K562 (cell line): ENCODE results near the gene FMNL3. TPM values are rescaled to one million over a fixed set of nuclear protein-coding genes. Genes with fewer than 3 reads are reported as not detected.

ENCODE experiments used
- ATAC-seq: fragments of 200-7000 bp; cut with Tn5 transposase; 3 replicates; pipeline ENCODE4 v1.9.1; 2020; ENCODE audit warnings: moderate library complexity
- BruUV-seq: library from RNA; stranded (reverse); fragments of 400-500 nt; replicated peaks from 2 replicates; lab custom pipeline; 2021; lab: Mats Ljungman, UMichigan
- CTCF ChIA-PET: fragments of 300-600 bp; formaldehyde crosslinking; extraction: SDS; loops from one replicate; lab custom pipeline; 2021; ENCODE audit warnings: low intra/inter-chr PET ratio; lab: Yijun Ruan, JAX
- POLR2A ChIA-PET: fragments of 300-600, 350-650 bp; sonication (Branson Sonifier 250); formaldehyde crosslinking; extraction: SDS; loops from one replicate; lab custom pipeline; 2021; ENCODE audit warnings: antibody characterized with exemption, inconsistent platforms; lab: Yijun Ruan, JAX
- DNase-seq, 4 experiments: peaks; one replicate each; pipeline versions ENCODE4 v3.0.0 to v3.0.0-alpha.2; 2011 to 2018; ENCODE audit warnings: low spot score in 3 of 4, mixed read lengths in 3 of 4; ENCODE audit errors: extremely low read depth in 1 of 4
- FAIRE-seq: peaks from 2 replicates; lab custom pipeline; 2011; peaks lifted over from hg19 to GRCh38; lab: Jason Lieb, UNC
- H2AFZ ChIP-seq: 2 replicates; pipeline ENCODE4 v1.6.0; 2011; ENCODE audit warnings: low read depth, low read length, control low read depth, inconsistent platforms
- H3K27ac ChIP-seq: fragments of 200-600 bp; 3 replicates; pipeline ENCODE4 v1.8.0; 2011; ENCODE audit warnings: low read depth, mild to moderate bottlenecking, control low read depth, inconsistent platforms, low read length, moderate library complexity, mixed read lengths; ENCODE audit errors: extremely low read depth
- H3K27me3 ChIP-seq, 2 experiments: fragments of 300-600 bp in 1 of 2; 2 replicates in 1 of 2; 3 replicates in 1 of 2; pipeline versions ENCODE4 v1.6.0 to v1.8.0; 2011; ENCODE audit warnings: inconsistent platforms in 2 of 2, low read length in 2 of 2, mild to moderate bottlenecking in 1 of 2, mixed read lengths in 1 of 2, moderate library complexity in 1 of 2; ENCODE audit not compliant: control insufficient read depth in 2 of 2, insufficient read depth in 2 of 2
- H3K36me3 ChIP-seq: fragments of 300-600 bp; 3 replicates; pipeline ENCODE4 v1.8.0; 2011; ENCODE audit warnings: mild to moderate bottlenecking, low read length, inconsistent platforms; ENCODE audit not compliant: control insufficient read depth, insufficient read depth
- H3K4me1 ChIP-seq, 2 experiments: fragments of 200-600 bp in 1 of 2; replicated peaks in 1 of 2; 2 replicates in 1 of 2; 3 replicates in 1 of 2; pipeline versions ENCODE4 v1.5.1 to v1.8.0; 2011; ENCODE audit warnings: inconsistent platforms in 2 of 2, low read length in 2 of 2, mild to moderate bottlenecking in 1 of 2, mixed read lengths in 1 of 2, moderate library complexity in 1 of 2; ENCODE audit not compliant: control insufficient read depth in 2 of 2, insufficient read depth in 2 of 2
- H3K4me2 ChIP-seq: 2 replicates; pipeline ENCODE4 v1.6.1; 2011; ENCODE audit warnings: low read length, control low read depth, inconsistent platforms, mixed read lengths; ENCODE audit not compliant: insufficient read depth
- H3K4me3 ChIP-seq: fragments of 200-600 bp; sonication (generic), shearing (Covaris generic); 2 replicates; pipeline ENCODE4 v1.5.1; 2016; ENCODE audit warnings: control low read depth, inconsistent platforms
- H3K79me2 ChIP-seq: fragments of 200-600 bp; 3 replicates; pipeline ENCODE4 v1.8.0; 2011; ENCODE audit warnings: low read length, inconsistent platforms; ENCODE audit not compliant: control insufficient read depth, insufficient read depth
- H3K9ac ChIP-seq, 2 experiments: 2 replicates each; pipeline versions ENCODE4 v1.6.0 to v1.6.1; 2011; ENCODE audit warnings: low read depth in 2 of 2, low read length in 2 of 2, control low read depth in 1 of 2, inconsistent platforms in 1 of 2, mild to moderate bottlenecking in 1 of 2, mixed read lengths in 1 of 2; ENCODE audit not compliant: insufficient read depth in 1 of 2
- H3K9me1 ChIP-seq: one replicate; pipeline ENCODE4 v1.6.0; 2011; ENCODE audit warnings: inconsistent platforms, mild to moderate bottlenecking, low read length, moderate library complexity; ENCODE audit not compliant: control insufficient read depth, insufficient read depth
- H3K9me3 ChIP-seq: replicated peaks from 2 replicates; pipeline ENCODE4 v1.5.1; 2011; ENCODE audit warnings: low read depth, low read length, inconsistent platforms; ENCODE audit not compliant: control insufficient read depth, insufficient read depth
- H4K20me1 ChIP-seq: replicated peaks from 2 replicates; pipeline ENCODE4 v1.6.1; 2011; ENCODE audit warnings: low read length, inconsistent platforms, mixed read lengths; ENCODE audit not compliant: control insufficient read depth, insufficient read depth
- ASH1L ChIP-seq: fragments of 450-650 bp; IDR thresholded peaks from 2 replicates; pipeline ENCODE4 v1.6.1; 2018; ENCODE audit warnings: borderline replicate concordance, mild to moderate bottlenecking, low read depth; ENCODE audit not compliant: partially characterized antibody
- BACH1 ChIP-seq: fragments of 200-800 bp; sonication (Bioruptor generic); IDR thresholded peaks from 2 replicates; pipeline ENCODE4 v1.6.1; 2016; ENCODE audit warnings: missing genetic modification characterization, missing compliant biosample characterization
- CTCFL ChIP-seq: IDR thresholded peaks from 2 replicates; pipeline ENCODE4 v1.6.1; 2011; ENCODE audit warnings: borderline replicate concordance, low read depth, mild to moderate bottlenecking, moderate library complexity, low read length; ENCODE audit not compliant: insufficient read depth, poor library complexity, severe bottlenecking
- KHSRP ChIP-seq: fragments of 450-650 bp; IDR thresholded peaks from 2 replicates; pipeline ENCODE4 v1.6.1; 2017
- LEF1 ChIP-seq: fragments of 450-650 bp; IDR thresholded peaks from 2 replicates; pipeline ENCODE4 v1.6.1; 2016; ENCODE audit warnings: mild to moderate bottlenecking
- MEIS2 ChIP-seq: fragments of 450-650 bp; IDR thresholded peaks from 2 replicates; pipeline ENCODE4 v1.6.1; 2014; ENCODE audit warnings: mild to moderate bottlenecking; ENCODE audit not compliant: partially characterized antibody
- PKNOX1 ChIP-seq: fragments of 450-650 bp; IDR thresholded peaks from 2 replicates; pipeline ENCODE4 v1.6.1; 2016
- RBM17 ChIP-seq: fragments of 200-400 bp; formaldehyde crosslinking; IDR thresholded peaks from 2 replicates; pipeline ENCODE4 v1.6.1; 2017; ENCODE audit warnings: low read depth, mild to moderate bottlenecking, low read length, borderline replicate concordance
- THAP12 ChIP-seq: fragments of 250-450 bp; sonication (Bioruptor Pico); IDR thresholded peaks from 2 replicates; pipeline ENCODE4 v1.9.0; 2021; ENCODE audit warnings: mild to moderate bottlenecking, inconsistent platforms
- whole genome bisulfite sequencing: fragments of 100-300 bp; shearing (Covaris generic); methylation state at CpG from one replicate; pipeline ENCODE4 v1.1.6; 2016; ENCODE audit warnings: low coverage, mixed read lengths; ENCODE audit not compliant: insufficient coverage; ENCODE audit errors: missing lambda C conversion rate; 5-methylcytosine and 5-hydroxymethylcytosine counted together
- in situ Hi-C: fragments of 300-500 bp; cut with MboI; formaldehyde crosslinking; loops from 4 replicates; pipeline ENCODE4 v1.15.0; 2018; ENCODE audit warnings: inconsistent platforms, mixed read lengths
- intact Hi-C: fragments of 100-400 bp; cut with micrococcal nuclease; formaldehyde crosslinking; loops from 2 replicates; pipeline ENCODE4 v1.14.2; 2022
- polyA plus RNA-seq, 8 experiments: library from polyadenylated mRNA; depleted of rRNA in 4 of 8; stranded (reverse) in 5 of 8; unstranded in 3 of 8; fragments of >200 nt; fragmentation: Nextera tagmentation in 2 of 8; fragmentation: Illumina TruSeq in 1 of 8; extraction: Ambion mirVana in 2 of 8; extraction: Trizol in 1 of 8; gene quantifications; 2 replicates each; pipeline versions ENCODE4 v1.2.1 to v1.2.3, GENCODE V29; 2011 to 2014; ENCODE audit warnings: inconsistent platforms in 1 of 8, missing spikeins in 1 of 8
- total RNA-seq, 7 experiments: library from RNA; depleted of rRNA in 6 of 7; stranded (reverse); fragments of >200 nt in 6 of 7; fragmentation: Illumina TruSeq in 2 of 7; extraction: Trizol in 2 of 7; gene quantifications; 2 replicates each; pipeline versions ENCODE4 v1.2.1 to v1.2.3, GENCODE V29; 2011 to 2021; ENCODE audit warnings: low replicate concordance in 1 of 7
- TF ChIP-seq, protein P1 (sequence below): fragments of 450-650 bp; IDR thresholded peaks from 2 replicates; pipeline ENCODE4 v1.6.1; 2016; ENCODE audit warnings: mild to moderate bottlenecking
- TF ChIP-seq, protein P2 (sequence below), 2 experiments: fragments of 450-650 bp in 1 of 2; sonication (generic) in 1 of 2; formaldehyde crosslinking in 1 of 2; IDR thresholded peaks in 1 of 2; conservative IDR thresholded peaks in 1 of 2; 2 replicates each; pipeline versions ENCODE4 v1.6.1 to v1.8.1; 2016 to 2023; ENCODE audit warnings: mild to moderate bottlenecking in 2 of 2, moderate library complexity in 2 of 2, inconsistent platforms in 1 of 2, missing genetic modification reagents in 1 of 2

FMNL3 gene
- total and polyA plus RNA-seq, 9 of the 15 experiments (the other 6 are each of a cell fraction or from before 2014, with no cell fraction given) = 0.49 to 14.4 (median 6.8) TPM

DNA sequence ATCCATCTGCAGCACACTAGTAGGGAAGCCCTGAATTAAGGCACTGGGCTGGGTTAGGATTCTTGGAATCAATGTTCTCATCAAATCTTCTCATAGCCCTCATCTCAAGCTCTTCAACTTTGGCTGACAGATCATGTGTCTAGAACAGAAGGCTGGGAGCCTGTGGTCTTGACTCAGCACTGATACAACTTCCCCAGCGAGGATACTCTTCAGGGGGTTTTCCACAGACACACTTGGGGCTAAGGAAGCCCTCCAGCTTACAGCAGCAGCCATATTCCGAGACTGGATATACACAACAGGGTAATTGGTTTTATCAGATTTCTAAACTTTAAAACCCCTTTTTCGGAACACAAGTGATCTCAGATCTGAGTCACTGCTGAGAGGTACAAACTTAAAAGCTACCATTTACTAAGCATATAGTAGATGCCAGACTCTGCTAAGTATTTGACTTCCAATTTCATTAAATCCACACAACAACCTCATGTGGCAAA is 3.5 kb downstream of the FMNL3 start:
- in situ Hi-C loops (no loop called here), intact Hi-C loops (loop anchor here (10.0 kb wide), 1 partner anchor 349 kb away; no protein-coding TSS in a partner anchor)
- no peaks in the 10 kb centered on the region for H3K9me1 ChIP-seq
- DNase-seq (peak in 1 of 4 experiments; percentile 41), FAIRE-seq (peak; percentile 37), ATAC-seq (no peak)
- no peaks in the 10 kb centered on the region for H3K27me3 ChIP-seq
- WGBS = 18% methylated on average over 3 of the region's 3 CpGs
- peaks cover 4% of the 10 kb centered on the region; the same call in 1 of the 2 replicates for H4K20me1 ChIP-seq
- peaks cover 14 to 47% of the 10 kb centered on the region in 2 experiments for H3K4me1 ChIP-seq
- no peak overlapping the region for H3K27ac ChIP-seq
- H3K4me3 ChIP-seq = no peak overlapping the region
- POLR2A ChIA-PET = interaction anchor here (0.5 to 3.9 kb wide), 15 partner anchors 8 to 637 kb away, joined by 3 to 26 read pairs (median 4); partner anchors contain the start of gene TMBIM6
- no peaks in the 10 kb centered on the region for H3K36me3 ChIP-seq
- no peak overlapping the region; the same call in 1 of the 2 replicates for H3K4me2 ChIP-seq
- peaks cover 20% of the 10 kb centered on the region for H3K79me2 ChIP-seq
- CTCF ChIA-PET = interaction anchor here (0.6 kb wide), 1 partner anchor 41 kb away, joined by 3 read pairs; no protein-coding TSS in a partner anchor
- H3K9ac ChIP-seq = peak overlapping the region in 1 of 2 experiments; percentile 11; a peak in 1 of 4 replicates
- H3K9me3 ChIP-seq = no peaks in the 10 kb centered on the region
- no peak overlapping the region; the same call in 1 of the 2 replicates for H2AFZ ChIP-seq
- BruUV-seq = no TSS peak
- no peak for TF ChIP-seq RBM17
- TF ChIP-seq CTCFL = no peak
- TF ChIP-seq, protein P1, sequence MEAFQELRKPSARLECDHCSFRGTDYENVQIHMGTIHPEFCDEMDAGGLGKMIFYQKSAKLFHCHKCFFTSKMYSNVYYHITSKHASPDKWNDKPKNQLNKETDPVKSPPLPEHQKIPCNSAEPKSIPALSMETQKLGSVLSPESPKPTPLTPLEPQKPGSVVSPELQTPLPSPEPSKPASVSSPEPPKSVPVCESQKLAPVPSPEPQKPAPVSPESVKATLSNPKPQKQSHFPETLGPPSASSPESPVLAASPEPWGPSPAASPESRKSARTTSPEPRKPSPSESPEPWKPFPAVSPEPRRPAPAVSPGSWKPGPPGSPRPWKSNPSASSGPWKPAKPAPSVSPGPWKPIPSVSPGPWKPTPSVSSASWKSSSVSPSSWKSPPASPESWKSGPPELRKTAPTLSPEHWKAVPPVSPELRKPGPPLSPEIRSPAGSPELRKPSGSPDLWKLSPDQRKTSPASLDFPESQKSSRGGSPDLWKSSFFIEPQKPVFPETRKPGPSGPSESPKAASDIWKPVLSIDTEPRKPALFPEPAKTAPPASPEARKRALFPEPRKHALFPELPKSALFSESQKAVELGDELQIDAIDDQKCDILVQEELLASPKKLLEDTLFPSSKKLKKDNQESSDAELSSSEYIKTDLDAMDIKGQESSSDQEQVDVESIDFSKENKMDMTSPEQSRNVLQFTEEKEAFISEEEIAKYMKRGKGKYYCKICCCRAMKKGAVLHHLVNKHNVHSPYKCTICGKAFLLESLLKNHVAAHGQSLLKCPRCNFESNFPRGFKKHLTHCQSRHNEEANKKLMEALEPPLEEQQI = no peak
- TF ChIP-seq, protein P2, sequence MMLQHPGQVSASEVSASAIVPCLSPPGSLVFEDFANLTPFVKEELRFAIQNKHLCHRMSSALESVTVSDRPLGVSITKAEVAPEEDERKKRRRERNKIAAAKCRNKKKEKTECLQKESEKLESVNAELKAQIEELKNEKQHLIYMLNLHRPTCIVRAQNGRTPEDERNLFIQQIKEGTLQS (IDR thresholded peaks at IDR 0.05) = peak; percentile 29; the same call in 1 of the 2 replicates
- TF ChIP-seq, protein P2 (CRISPR knock-in tag; conservative IDR thresholded peaks at IDR 0.05) = no peak
- TF ChIP-seq KHSRP = no peak
- TF ChIP-seq BACH1 = peak; percentile 44; the same call in 1 of the 2 replicates
- peak; percentile 32 for TF ChIP-seq PKNOX1
- TF ChIP-seq LEF1 = no peak
- peak; percentile 17 for TF ChIP-seq MEIS2
- TF ChIP-seq ASH1L = no peak
- no peak for TF ChIP-seq THAP12 (CRISPR knock-in tag)
